Right lobe of liver (tissue), 4 donors: Measurements from ENCODE around the gene FBXL17.

Experiments used
- POLR2A ChIP-seq: fragments of 450-650 bp; IDR thresholded peaks from one replicate; pipeline ENCODE4 v1.6.1; 2017; ENCODE audit warnings: antibody characterized with exemption, mild to moderate bottlenecking
- TF ChIP-seq, protein P1 (sequence below), 4 donors: fragments of 200-600 bp in 3 of 4; fragments of 450-650 bp in 1 of 4; IDR thresholded peaks; one replicate each; pipeline versions ENCODE4 v1.5.1 to v1.8.0; 2016 to 2022; ENCODE audit warnings: antibody characterized with exemption in 4 of 4, mild to moderate bottlenecking in 2 of 4
- donor health status: DM: no; HTN: no; CAD: no.
- donor health status: DM: no; HTN: no; CAD: no.
- donor health status: DM: no; HTN: yes; CAD: no.

DNA sequence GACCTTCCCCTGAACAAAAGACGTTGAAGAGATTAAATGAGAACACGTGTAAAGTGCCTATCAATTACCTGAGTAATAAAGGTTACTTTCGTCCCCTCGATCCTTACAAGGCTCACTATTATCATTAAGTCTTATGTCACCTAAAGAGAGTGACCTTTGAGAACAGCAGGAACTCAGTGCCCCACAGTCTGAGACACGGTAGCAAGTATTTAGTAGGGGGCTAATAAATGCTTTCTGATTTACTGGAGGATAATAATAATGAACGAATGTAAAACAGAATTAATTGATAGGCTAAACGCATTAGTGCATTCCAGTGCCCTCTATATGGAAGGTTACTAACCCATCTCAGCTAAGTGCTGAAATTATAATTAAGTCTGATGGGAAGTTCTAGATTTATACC is 199.9 kb downstream of the FBXL17 start:
- TF ChIP-seq, protein P1, sequence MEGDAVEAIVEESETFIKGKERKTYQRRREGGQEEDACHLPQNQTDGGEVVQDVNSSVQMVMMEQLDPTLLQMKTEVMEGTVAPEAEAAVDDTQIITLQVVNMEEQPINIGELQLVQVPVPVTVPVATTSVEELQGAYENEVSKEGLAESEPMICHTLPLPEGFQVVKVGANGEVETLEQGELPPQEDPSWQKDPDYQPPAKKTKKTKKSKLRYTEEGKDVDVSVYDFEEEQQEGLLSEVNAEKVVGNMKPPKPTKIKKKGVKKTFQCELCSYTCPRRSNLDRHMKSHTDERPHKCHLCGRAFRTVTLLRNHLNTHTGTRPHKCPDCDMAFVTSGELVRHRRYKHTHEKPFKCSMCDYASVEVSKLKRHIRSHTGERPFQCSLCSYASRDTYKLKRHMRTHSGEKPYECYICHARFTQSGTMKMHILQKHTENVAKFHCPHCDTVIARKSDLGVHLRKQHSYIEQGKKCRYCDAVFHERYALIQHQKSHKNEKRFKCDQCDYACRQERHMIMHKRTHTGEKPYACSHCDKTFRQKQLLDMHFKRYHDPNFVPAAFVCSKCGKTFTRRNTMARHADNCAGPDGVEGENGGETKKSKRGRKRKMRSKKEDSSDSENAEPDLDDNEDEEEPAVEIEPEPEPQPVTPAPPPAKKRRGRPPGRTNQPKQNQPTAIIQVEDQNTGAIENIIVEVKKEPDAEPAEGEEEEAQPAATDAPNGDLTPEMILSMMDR (IDR thresholded peaks at IDR 0.05): no peak
- TF ChIP-seq POLR2A: no peak
